OCI-M1 (cell line): ENCODE measurements around the gene H2BK1.

ENCODE experiments used
- DNase-seq: peaks from one replicate; lab custom pipeline; 2025; lab: John Stamatoyannopoulos, UW

Gene H2BK1

GRCh38 chr7:151210087-151210854 is at the start of gene H2BK1:
H2BK1 (minus strand) TSS chr7:151210488; CDS start chr7:151210318, 170 bp downstream.
- DNase-seq, result no peak

GRCh38 chr7:151257990-151258389 is 47.7 kb upstream of the H2BK1 start:
- DNase-seq, result no peak

- DNase-seq, result no peak
These were observed 46.2 kb upstream of the H2BK1 start for GRCh38 chr7:151256410-151257045.

GRCh38 chr7:151255390-151255789 is 45.1 kb upstream of the H2BK1 start:
- DNase-seq, result no peak

- no peak for DNase-seq
These were observed 44.6 kb upstream of the H2BK1 start for GRCh38 chr7:151254851-151255250.

GRCh38 chr7:151254316-151254715 is 44.0 kb upstream of the H2BK1 start:
- no peak for DNase-seq

GRCh38 chr7:151252961-151253711 is 42.8 kb upstream of the H2BK1 start:
- DNase-seq, result no peak

- DNase-seq, result no peak
These were observed 42.2 kb upstream of the H2BK1 start for GRCh38 chr7:151252561-151252835.

- no peak for DNase-seq
These were observed 41.6 kb upstream of the H2BK1 start for GRCh38 chr7:151251689-151252560.

GRCh38 chr7:151251328-151251688 is 41.0 kb upstream of the H2BK1 start:
- no peak for DNase-seq

- DNase-seq, result no peak
These were observed 40.2 kb upstream of the H2BK1 start for GRCh38 chr7:151250181-151251132.

- no peak for DNase-seq
These were observed 39.4 kb upstream of the H2BK1 start for GRCh38 chr7:151249732-151250072.

- peak; percentile 65 for DNase-seq
These were observed 38.9 kb upstream of the H2BK1 start for GRCh38 chr7:151249034-151249731.

GRCh38 chr7:151248346-151249033 is 38.2 kb upstream of the H2BK1 start, which contains the start of gene SMARCD3:
SMARCD3 (minus strand) TSS chr7:151248694; CDS start chr7:151248562, 132 bp downstream.
- DNase-seq, result peak; percentile 69

- DNase-seq, result no peak
These were observed 37.5 kb upstream of the H2BK1 start for GRCh38 chr7:151247611-151248345.

- no peak for DNase-seq
These were observed 36.7 kb upstream of the H2BK1 start for GRCh38 chr7:151246851-151247580.

- DNase-seq, result no peak
These were observed 36.0 kb upstream of the H2BK1 start for GRCh38 chr7:151246102-151246850.
